ENCODE results near the gene PGM5. TPM values are rescaled to one million over a fixed set of nuclear protein-coding genes. Genes with fewer than 3 reads are reported as not detected.
A peak's percentile ranks its signal among the peaks of the same experiment; 100 is the strongest.

PGM5 gene
- total RNA-seq, 1 experiment from 2014 or later = not detected

DNA sequence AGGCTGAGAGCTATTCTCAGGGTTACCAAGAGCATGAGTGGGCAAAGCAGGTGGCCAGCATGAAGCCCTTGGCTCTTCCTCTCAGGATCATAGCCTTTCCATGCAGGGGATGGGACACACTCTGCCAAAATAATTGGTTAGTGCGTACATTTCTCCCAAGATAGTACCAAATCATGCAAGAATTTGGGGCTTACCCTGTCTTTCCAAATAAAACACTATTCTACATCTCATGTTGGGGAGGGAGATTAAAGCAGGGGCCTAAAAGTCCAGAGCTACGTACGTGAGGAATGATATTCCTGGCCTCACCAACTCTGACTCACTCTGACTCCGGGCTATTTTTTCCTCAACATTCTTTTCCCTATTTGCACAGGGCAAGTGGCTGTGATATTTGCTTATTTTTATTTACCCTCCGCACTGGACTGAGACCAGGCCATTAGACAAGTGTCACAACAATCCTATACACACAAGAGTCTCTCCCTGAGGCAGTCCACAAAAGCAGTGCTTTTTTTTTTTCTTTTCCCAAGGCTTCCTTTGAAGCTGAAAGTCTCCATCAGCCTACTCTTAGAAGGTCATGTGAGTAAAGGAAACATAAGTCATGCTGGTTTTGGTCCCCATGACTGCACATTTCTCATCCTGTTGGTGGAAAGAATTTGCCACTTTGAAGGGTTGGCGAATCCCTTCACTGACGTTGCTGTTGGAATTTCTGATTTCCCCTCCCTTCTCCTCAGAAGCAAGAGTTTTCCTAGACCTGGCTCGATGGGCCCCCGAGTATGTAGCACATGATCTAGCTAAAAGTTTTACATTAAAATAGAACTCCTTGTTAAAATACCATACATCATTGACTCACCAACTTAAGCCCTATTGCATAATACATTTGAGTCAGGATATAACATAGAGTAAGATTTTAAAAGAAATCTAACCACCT is 144.3 kb downstream of the PGM5 start:
- no peak overlapping the region for H3K4me3 ChIP-seq

DNA sequence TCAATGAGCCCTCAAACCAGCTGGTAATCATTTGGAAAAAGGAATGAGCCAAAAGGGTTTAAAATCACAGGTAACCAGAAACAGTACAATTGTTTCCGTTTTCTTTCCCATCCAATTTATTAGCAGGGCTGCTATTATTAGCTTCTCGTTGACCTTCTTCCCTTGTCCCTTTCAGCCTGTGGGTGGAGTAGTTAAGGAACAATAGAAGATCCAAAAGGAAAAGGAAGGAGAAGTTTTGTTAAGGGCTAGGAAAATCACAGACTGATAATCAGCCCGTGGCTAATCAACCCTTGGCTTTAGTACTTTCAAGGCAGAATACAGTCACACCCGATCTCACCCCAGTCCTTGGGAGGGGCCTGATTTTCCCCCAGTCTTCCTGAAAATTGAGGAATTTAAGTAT is 145.9 kb downstream of the PGM5 start:
- H3F3A ChIP-seq (ENCODE audit: insufficient read depth, low read depth) = no peaks in the 10 kb centered on the region
- H3K9me2 ChIP-seq (ENCODE audit: insufficient read depth) = no peaks in the 10 kb centered on the region
- H3K9me3 ChIP-seq (ENCODE audit: insufficient read depth, low read depth) = no peaks in the 10 kb centered on the region
- H3K36me3 ChIP-seq (ENCODE audit: low read depth) = no peaks in the 10 kb centered on the region
- CTCF ChIA-PET = no interaction called here
- POLR2A ChIA-PET (ENCODE audit: unreplicated experiment) = no interaction called here
- intact Hi-C loops (cut with micrococcal nuclease; ENCODE audit: unreplicated experiment) = no loop called here
- no peaks in the 10 kb centered on the region for H3K4me1 ChIP-seq (replicated peaks; ENCODE audit: insufficient read depth)
- no TSS peak for BruUV-seq (replicated peaks)
- H3K4me2 ChIP-seq = no peak overlapping the region
- H3K27me3 ChIP-seq (ENCODE audit: insufficient read depth, low read depth) = peaks cover 14% of the 10 kb centered on the region; the same call in 1 of the 2 replicates
- no peaks in the 10 kb centered on the region for H3K79me2 ChIP-seq (ENCODE audit: low read depth)
- no peak for DNase-seq
- no peak overlapping the region for H3K4me3 ChIP-seq
- H4K20me1 ChIP-seq (ENCODE audit: insufficient read depth) = no peaks in the 10 kb centered on the region
- TF ChIP-seq, protein P1, sequence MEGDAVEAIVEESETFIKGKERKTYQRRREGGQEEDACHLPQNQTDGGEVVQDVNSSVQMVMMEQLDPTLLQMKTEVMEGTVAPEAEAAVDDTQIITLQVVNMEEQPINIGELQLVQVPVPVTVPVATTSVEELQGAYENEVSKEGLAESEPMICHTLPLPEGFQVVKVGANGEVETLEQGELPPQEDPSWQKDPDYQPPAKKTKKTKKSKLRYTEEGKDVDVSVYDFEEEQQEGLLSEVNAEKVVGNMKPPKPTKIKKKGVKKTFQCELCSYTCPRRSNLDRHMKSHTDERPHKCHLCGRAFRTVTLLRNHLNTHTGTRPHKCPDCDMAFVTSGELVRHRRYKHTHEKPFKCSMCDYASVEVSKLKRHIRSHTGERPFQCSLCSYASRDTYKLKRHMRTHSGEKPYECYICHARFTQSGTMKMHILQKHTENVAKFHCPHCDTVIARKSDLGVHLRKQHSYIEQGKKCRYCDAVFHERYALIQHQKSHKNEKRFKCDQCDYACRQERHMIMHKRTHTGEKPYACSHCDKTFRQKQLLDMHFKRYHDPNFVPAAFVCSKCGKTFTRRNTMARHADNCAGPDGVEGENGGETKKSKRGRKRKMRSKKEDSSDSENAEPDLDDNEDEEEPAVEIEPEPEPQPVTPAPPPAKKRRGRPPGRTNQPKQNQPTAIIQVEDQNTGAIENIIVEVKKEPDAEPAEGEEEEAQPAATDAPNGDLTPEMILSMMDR (conservative IDR thresholded peaks at IDR 0.05) = no peak
- TF ChIP-seq EZH2 (IDR thresholded peaks at IDR 0.05; ENCODE audit: low read depth) = no peak
- no peak overlapping the region for H2AFZ ChIP-seq
- H3K27ac ChIP-seq = no peak overlapping the region

More for the DNA sequence above, 144.3 kb downstream of the PGM5 start:
- no TSS peak for BruUV-seq (replicated peaks)
- H4K20me1 ChIP-seq (ENCODE audit: insufficient read depth) = no peaks in the 10 kb centered on the region
- H3K79me2 ChIP-seq (ENCODE audit: low read depth) = no peaks in the 10 kb centered on the region
- no peak overlapping the region for H3K27ac ChIP-seq
- ChIA-PET POLR2A (ENCODE audit: unreplicated experiment) (no interaction called here), CTCF (no interaction called here)
- H3K9me2 ChIP-seq (ENCODE audit: insufficient read depth) = no peaks in the 10 kb centered on the region
- no peak overlapping the region for H2AFZ ChIP-seq
- no peaks in the 10 kb centered on the region for H3K9me3 ChIP-seq (ENCODE audit: insufficient read depth, low read depth)
- no peak for TF ChIP-seq EZH2 (IDR thresholded peaks at IDR 0.05; ENCODE audit: low read depth)
- TF ChIP-seq, protein P1 (conservative IDR thresholded peaks at IDR 0.05) = no peak
- H3K27me3 ChIP-seq (ENCODE audit: insufficient read depth, low read depth) = peaks cover 14% of the 10 kb centered on the region; the same call in 1 of the 2 replicates
- no peak overlapping the region for H3K4me2 ChIP-seq
- peak in 1 of 2 experiments; percentile 48 for DNase-seq
- H3K4me1 ChIP-seq (replicated peaks; ENCODE audit: insufficient read depth) = no peaks in the 10 kb centered on the region
- H3K36me3 ChIP-seq (ENCODE audit: low read depth) = no peaks in the 10 kb centered on the region
- no peaks in the 10 kb centered on the region for H3F3A ChIP-seq (ENCODE audit: insufficient read depth, low read depth)
- intact Hi-C loops (cut with micrococcal nuclease; ENCODE audit: unreplicated experiment) = no loop called here

DNA sequence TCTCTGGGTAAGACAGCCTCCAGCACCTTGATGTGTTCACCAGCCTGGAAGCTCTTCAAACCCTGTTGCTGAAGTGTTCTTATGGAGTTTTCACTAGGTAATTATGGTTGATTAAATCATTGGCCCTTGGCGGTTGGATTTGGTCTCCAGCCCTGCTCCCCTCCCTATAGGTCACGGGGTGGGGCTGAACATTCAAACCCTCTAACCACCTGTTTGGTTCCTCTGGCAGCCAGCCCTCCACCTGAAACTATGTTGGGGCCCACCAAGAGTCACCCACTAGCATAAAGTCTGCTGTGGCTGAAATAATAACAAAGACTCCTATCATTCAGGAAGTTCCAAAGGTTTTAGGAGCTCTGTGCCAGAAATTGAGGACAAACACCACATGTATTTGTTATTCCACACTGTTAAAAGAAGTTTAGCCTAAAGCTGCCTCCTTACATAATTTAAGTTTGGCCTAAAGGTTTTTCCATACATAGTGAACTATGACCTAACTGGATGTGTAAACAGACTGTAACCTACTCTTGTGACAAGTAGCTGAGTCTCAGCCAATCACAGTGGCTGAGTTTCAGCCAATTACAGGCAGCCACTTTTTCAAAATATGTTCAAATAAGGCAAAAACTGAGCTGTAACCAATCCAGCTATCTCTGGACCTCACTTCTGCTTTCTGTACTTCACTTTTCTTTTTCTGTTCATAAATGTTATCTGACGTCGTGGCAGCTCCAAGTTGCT is 149.4 kb downstream of the PGM5 start:
- TF ChIP-seq, protein P1 (conservative IDR thresholded peaks at IDR 0.05) = no peak
- no peak for TF ChIP-seq EZH2 (IDR thresholded peaks at IDR 0.05; ENCODE audit: low read depth)
- H3K9me2 ChIP-seq (ENCODE audit: insufficient read depth) = no peaks in the 10 kb centered on the region
- BruUV-seq (replicated peaks) = no TSS peak
- ChIA-PET CTCF (no interaction called here), POLR2A (ENCODE audit: unreplicated experiment) (no interaction called here)
- DNase-seq = no peak
- H3K27ac ChIP-seq = no peak overlapping the region
- H3K79me2 ChIP-seq (ENCODE audit: low read depth) = no peaks in the 10 kb centered on the region
- H3K36me3 ChIP-seq (ENCODE audit: low read depth) = no peaks in the 10 kb centered on the region
- no peaks in the 10 kb centered on the region for H4K20me1 ChIP-seq (ENCODE audit: insufficient read depth)
- H3K4me3 ChIP-seq = no peak overlapping the region
- no peaks in the 10 kb centered on the region for H3K4me1 ChIP-seq (replicated peaks; ENCODE audit: insufficient read depth)
- no peaks in the 10 kb centered on the region for H3K9me3 ChIP-seq (ENCODE audit: insufficient read depth, low read depth)
- H3K27me3 ChIP-seq (ENCODE audit: insufficient read depth, low read depth) = peaks cover 14% of the 10 kb centered on the region; the same call in 1 of the 2 replicates
- H2AFZ ChIP-seq = no peak overlapping the region
- no peaks in the 10 kb centered on the region for H3F3A ChIP-seq (ENCODE audit: insufficient read depth, low read depth)
- H3K4me2 ChIP-seq = no peak overlapping the region
- intact Hi-C loops (cut with micrococcal nuclease; ENCODE audit: unreplicated experiment) = no loop called here
